NCI-H2107 (cell line): ENCODE data around the gene JAG2.

Source experiments
- DNase-seq: peaks from one replicate; lab custom pipeline; 2025; lab: John Stamatoyannopoulos, UW

The JAG2 gene

DNA sequence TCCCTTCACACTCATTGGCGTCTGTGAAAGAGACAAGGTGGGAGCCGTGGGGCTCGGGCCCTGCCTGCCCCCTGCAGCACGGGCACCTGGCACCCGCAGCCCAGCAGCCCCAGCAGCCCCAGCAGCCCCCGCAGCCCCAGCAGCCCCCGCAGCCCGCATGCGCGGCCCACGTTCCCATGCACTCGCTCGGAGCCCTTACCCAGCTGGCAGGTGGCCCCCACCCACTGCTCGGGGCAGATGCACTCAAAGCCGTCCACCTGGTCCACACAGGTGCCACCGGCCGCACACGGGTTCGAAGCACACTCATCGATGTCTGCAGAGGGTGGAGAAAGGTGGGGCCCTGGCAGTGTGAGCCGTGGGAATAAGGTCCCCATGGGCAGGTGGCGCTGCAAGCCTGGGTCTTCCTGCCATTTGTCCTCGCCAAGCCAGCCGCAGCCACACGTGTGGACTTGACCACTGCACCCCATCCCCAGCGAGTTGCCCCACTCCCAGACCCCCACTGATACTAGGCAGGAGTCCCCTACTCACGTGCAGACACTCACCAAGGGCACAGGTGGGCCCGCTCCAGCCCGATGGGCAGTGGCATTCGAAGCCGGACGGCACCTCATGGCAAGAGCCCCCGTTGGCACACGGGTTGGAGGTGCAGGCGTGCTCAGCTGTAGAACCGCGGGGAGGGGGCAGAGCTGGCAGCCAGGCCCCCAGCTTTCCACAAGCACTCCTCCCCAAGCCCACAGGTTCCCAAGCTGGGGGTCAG lies 17.3 kb downstream of the JAG2 start:
- no peak for DNase-seq

DNA sequence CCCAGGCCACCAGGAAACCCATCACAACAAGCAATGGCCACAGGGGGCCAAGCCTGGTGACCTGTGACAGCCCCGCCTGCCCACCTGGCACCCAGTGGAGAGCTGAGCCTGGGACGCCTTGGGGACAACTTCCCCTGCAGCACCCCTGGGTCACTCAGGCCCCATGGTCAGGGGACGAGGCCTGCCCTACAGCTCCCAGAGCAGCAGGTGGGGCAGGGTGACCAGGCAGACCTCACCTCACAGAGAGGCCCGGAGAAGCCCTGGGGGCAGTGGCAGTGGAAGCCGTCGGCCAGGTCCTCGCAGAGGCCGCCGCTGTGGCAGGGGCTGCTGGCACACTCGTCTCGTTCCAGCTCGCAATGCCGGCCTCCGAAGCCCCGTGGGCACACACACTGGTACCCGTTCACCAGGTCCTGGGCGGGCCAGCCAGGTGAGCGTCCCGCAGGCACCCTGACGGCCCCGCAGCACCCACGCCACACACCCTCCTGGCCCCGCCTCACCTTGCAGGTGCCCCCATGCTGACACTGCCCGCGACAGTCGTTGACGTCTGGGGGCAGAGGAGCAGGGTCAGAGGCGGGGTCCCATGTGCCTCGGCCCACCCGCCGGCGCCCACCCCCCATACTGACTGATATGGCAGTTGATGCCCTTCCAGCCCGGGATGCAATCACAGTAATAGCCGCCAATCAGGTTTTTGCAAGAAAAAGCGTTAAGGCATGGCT lies 18.1 kb downstream of the JAG2 start:
- no peak for DNase-seq

DNA sequence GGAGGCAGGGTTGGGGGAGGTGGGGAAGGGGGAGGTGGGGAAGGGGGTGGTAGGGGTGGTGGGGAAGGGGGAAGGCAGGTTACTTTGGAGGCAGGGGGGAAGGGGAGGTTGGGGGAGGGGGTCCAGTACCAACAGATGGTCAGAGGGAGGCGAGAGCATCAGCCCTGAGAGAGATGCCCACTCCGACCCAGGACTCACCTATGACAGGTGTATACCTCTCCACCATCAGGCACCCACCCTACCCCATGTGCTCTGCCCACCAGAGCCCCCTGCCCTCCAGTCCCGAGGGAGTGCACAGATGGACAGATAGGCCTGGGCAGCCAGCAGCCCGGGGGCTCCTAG lies 18.6 kb downstream of the JAG2 start:
- no peak for DNase-seq

DNA sequence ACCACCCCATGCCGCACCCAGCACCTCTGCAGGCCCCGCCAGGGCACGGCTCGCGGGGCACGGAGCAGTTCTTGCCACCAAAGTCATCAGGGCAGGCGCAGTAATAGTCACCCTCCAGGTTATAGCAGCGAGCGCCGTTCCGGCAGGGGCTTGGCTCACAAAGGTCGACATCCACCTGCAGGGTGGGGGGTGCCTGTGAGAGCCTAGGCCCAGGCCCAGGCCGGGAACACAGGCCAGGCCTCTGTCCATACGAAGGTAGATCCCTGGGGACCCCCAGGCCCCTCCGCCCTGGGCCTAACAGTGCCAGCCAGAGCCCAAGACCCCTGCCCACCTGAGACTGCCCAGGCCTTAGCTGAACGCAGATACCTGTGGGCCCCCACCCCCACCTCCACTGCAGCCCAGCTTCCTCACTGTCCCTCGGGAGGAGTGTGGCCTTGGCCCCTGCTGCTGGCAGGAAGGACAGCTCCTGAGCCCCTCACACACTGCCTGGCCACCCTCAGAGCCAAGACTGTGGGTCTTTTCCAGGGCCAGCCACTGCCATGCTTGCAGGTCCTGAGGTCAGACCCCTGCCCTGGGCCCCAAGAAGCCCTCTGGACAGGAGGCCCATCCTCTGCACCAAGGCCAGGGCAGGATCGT lies 19.3 kb downstream of the JAG2 start:
- no peak for DNase-seq

DNA sequence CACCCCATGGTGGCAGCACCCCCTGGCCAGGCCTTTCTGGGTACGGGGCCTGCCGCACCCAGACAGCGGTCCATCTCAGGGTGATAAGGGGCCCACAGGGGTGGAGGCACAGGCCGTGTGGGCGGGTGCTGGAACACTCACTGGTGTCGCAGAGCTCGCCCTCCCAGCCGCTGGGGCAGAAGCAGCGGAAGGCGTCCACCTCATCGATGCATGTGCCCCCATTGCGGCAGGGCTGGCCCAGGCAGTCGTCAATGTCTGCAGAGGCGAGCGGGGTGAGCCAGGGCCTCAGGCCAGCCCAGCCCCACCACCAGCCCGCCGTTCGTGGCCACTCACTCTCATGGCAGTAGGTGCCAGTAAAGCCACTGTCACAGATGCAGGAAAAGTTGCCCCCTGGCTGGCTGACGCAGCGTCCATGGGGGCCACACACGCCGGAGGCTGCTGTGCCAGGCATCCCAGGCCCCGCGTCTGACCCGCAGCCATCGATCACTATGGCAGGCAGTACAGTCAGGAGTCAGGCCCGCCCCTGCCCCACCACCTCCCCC lies 19.9 kb downstream of the JAG2 start:
- DNase-seq = no peak

DNA sequence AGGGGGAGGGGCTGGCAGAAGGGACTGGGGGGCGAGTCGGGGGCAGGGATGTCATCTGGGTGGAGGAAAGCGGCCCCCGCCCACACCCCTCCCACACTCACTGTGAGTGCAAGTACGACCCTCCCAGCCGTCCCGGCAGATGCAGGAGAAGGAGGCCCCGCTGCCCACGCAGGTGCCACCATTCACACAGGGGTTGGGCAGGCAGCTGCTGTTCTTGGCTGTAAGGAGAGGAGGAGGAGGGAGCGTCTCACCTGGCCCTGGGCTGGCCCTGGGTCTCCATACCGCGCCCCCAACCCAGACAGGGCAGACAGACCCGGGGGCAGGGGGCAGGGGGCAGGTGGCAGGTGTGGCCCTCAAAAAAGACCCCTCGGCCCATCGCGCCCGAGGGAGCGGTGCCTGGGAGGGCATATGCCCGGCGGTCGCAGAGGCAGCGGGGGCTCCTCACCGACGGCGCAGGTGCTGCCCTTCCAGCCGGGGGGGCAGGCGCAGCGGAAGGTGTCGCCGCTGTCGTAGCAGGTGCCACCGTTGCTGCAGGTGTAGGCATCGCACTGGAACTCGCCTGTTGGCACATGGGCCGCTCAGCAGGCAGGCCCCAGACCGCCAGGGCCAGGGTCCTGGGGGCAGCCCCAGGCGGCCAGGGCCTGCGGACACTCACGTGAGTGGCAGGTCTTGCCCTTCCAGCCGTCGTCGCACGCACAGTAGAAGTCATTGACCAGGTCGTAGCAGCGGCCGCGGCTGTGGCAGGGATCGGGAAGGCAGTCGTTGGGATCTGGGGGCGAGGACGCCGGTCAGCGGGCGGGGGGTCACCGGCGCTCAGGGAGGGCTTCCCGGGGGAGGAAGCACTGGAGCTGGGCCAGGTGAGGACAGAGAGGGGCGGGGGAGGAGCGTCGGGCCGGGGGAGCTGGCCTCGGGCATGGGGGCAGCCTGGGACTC lies 20.6 kb downstream of the JAG2 start:
- no peak for DNase-seq

DNA sequence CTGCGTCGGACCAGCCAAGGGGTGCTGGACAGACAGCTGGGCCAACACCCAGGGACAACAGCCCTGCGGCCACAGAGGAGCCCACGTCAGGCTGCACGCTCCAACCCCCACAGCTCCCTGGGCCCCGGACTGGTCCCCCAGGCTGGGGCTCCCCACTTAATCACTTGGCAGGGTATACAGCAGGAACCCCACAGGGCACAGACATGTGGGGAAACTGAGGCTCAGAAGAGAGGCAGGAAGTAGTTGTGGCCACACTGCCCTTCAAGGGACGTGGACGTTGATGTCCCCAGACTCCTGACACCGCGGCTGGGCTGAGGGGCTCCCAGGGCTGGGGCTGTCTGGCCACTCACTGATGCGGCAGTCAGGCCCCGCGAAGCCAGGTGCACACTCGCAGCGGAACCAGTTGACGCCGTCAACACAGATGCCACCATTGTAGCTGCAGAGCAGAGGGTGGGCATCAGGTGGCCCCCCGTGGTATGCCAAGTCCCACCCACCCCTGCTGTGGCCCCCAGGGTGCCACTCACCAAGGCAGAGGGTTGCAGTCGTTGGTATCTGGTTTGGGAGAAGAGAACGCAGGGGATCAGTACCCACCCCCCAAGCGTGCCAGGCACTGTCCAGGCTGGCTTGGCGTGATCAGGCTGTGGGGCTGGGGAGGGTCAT lies 21.5 kb downstream of the JAG2 start:
- DNase-seq = no peak

DNA sequence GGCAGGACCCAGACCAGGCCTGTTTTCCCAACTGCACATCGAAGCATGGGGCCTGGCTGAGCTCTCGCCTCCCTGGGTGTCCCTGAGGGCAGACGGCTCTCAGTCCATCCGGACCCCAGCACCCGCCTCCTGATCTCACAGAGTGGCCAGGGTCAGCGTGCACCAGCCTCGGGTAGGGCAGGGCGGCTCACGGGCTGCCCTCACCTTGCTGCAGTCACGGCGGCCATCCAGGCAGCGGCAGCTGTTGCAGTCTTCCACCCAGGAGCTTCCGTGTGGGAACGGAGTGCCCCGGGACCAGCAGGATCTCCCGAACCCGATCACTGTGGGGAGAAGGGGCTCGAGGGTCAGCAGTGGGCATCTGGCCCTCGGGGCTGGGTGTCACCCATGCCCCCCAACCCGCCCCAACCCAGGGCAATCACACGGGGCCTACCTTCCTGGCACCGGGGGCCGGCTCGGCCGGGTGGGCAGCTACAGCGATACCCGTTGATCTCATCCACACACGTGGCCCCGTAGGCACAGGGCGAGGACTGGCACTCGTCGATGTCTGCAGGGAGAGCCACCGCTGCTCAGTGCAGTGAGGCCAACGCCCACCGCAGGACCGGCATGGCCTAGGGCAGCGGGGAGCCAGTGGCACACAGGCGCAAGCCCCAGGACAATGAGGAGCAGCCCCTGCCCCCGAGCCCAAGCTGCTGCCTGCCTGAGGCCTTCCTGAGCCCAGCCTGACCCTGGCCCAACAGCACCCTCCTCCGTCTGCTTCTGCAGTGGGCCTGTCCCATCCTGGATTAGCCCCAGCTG lies 22.2 kb downstream of the JAG2 start:
- DNase-seq = no peak

DNA sequence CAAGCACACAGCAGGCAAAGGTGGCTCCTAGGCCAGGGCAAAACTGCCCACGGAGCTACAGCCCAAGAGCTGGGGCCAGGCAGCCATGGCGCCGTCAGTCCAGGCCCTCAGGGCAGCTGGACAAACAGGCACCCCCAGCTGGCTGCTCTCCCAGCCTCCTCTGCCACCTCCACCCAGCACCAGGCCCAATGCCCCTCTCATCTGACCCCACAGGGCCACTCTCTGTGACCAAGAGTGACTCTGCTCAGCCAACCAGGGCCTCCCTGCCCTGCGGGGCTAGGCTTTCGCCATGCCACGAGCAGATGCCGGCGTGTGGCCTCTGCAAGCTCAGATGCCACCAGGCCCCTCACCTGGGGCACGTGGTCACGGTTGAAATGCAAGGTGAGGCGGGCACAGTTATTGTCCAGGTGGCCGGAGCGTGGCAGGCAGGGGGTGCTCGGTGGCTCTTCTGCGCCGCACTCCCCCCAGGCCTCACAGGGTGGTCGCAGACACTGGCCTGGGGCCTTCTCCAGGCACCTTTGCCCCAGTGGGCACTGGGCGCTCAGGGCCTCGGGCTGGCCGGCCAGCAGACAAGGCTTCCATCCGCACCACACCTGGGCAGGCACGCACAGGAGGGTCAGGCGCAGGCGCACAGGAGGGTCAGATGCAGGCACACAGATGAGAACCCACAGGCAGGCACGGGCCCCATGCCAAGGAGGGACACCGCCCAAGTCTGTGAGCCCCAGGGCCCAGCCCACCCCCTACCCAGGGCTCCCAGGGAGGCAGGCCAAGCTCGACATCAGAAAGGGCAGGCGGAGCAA lies 23.0 kb downstream of the JAG2 start:
- DNase-seq = no peak

DNA sequence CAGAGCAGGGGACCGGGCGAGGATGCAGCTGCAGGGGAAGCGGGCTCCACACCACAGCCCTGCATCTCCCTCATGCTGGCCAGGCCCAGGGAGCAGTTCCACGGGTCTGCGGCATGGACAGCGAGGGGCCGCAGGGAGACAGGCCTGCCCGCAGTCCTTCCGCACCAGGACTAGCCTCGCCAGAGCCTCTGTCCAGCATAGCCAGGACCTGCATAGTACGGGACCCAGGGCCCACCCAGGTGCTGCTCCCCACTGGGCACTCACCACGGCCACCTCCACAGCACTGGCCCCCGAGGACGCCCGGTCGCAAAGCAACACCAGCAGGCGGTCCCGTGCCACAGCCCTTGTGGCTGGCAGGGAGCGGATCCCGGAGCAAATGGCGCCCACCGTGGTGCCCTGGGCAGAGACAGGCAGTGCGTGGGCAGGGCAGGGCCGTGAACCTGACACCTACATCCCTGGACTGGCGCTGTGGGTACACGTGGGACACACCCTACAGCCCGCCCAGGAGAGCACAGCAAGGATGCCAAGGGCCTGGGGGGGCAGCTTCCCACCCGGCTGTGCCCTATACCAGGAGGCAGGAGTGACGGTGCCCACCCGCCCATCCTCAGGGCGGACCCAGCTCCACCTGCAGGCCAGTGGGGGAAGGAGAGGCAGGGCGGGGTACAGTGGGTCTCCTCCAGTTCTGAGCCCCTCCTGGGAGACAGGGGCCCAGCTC lies 23.8 kb downstream of the JAG2 start:
- no peak for DNase-seq

DNA sequence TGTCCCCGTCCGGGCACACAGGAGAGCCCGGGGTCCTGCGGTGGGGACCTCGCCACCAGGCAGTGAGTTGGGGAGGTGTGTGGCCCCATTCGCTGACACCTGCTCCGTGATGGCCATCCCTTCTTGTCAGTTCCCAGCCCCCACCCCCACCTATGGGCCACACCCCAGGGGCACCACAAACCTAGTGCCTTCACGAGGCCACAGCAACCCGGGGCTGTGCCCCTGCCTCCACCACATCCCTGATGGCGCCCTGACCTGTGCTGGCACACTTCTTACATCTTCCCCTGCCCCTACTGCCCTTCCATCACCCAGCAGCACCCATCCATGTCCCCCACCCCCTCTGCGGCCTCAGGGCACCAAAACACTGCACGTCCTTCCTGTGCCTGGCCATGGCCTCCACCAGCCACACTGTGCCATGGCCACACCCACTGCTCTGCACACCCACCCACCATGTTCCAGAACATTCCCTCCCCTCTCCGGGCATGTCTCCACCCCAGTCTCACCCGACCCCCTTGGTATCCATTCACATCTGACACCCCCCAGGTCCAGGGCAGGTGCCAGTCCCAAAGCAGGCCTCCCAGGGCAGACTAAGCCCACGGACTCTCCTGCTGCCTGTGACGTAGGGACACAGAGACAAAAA lies 24.4 kb downstream of the JAG2 start:
- no peak for DNase-seq

DNA sequence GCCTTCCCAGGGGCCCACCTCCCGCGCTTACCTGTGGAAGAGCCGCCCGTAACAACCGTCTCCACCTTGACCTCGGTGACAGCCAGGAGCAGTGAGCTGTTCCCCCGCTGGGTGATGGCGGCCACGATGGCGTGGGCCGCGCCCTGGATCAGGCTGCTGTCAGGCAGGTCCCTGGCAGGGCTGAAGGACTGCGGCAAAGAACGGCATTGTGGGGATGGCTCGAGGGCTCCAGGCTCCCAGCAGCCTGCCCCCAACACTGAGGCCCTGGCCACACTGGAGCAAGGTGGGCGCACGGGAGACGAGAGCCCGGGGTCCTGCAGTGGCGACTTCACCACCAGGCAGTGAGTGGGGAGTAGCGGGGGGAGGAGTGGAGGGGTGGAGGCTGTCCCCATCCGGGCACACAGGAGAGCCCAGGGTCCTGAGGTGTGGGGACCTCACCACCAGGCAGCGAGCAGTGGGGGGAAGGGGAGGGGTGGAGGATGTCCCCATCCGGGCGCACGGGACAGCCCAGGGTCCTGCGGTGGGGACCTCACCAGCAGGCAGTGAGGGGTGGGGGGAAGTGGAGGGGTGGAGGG lies 25.0 kb downstream of the JAG2 start:
- no peak for DNase-seq

DNA sequence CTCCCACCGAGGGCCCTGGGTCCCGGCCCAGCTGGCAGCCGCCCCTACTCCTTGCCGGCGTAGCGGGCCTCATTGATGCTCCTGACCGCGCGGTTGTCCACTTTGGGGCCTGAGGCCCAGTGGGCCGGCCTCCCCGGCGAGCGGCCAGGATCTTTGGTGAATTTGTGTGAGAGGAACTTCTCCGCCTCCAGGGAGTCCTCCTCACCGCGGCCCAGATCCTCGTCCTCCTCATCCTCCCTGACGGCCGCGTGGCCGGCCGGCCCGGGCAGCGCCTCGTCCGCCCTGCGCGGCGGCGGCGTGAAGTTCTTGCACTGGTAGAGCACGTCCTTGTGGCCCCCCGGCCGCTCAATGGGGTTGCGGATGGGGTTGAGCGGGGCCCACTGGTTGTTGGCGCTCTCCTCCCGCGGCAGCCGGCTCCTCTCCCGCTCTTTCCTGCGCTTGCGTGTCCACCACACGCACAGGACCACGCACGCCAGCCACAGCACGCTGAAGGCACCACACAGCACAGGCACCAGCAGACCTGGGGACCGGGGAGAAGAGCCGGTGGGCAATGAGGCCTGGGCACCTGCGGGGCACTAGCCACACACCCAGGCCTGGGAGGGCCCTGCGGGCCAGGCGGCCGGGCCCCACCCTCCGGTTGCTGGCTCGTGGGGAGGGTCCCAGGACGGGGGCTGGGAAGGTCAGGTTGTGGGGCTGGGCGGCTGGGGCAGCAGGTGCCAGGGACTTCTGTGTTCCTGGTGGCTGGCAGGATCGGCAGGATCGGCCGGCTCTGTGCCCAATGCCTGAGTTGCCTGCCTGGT lies 25.7 kb downstream of the JAG2 start:
- DNase-seq = no peak

DNA sequence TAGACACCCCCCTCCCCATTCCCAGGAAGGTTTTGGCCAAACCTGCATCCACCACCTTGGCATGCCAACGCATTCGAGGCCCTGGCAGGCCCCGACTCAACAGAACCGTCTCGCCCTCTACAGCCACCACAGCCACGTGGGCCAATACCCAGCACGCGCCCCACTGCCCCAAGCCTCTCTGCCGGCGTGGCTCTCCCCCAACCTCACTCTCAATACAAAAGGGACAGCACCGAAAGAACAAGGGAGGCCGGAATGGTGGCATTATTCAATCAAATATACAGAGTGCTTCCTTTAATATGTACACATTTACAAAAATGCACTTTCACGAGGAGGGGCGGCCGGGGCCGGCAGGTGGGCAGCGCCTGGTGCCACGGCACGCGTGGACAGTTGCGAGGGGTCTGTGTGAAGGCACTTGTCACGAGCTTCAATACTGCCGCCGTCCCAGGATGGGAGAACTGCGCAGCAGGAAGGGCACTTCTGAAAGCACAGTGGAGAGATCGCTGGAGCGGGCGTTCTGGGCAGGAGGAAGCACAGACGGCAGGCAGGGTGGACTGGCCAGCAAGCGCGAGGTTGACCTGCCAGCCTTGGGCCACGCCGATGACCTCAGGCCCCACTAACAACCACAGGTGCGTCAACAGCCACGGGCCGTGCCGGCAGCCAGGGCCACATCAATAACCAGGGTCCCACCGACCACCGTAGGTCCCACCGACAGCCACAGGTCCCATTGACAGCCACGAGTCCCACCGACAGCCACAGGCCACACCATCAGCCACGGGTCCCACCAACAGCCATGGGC lies 26.9 kb downstream of the JAG2 start:
- no peak for DNase-seq

DNA sequence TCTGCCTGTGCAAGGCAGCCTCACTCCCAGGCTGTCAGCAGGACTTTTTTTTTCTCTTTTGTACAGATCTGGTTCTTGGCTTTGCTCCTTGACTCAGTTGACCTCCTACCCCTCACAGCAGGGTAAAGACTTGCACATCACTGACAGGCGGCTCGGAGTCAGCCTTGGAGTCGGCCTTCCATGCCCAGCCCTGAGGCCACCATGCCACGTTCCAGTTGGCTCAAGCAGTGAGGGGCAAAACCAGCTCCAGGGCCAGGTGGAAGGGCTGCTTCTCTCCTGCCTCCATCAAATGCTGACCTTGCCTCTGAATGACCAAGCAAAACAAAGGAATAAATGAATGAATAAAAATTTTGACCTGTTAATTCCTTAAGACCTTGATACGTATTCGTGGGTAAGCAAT lies 27.6 kb downstream of the JAG2 start:
- no peak for DNase-seq

DNA sequence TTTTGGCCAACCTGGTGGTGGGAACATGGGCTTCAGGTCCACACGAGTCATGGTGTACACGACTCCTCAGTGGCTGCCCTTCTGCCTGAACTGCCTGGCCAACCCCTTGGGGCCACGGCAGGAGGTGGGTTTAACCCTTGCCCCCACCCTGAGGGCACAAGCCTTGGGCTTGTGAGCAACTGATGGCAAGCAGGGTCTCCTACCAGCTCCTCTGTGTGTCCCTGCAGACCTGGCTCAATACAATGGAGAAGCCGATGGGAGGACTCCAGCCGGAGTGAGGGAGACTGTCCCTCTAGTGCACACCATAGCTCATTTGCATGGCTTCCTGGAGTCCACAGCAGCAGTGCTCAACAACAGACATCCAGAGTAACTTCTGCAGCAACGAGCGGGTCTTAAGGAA lies 28.0 kb downstream of the JAG2 start:
- no peak for DNase-seq

DNA sequence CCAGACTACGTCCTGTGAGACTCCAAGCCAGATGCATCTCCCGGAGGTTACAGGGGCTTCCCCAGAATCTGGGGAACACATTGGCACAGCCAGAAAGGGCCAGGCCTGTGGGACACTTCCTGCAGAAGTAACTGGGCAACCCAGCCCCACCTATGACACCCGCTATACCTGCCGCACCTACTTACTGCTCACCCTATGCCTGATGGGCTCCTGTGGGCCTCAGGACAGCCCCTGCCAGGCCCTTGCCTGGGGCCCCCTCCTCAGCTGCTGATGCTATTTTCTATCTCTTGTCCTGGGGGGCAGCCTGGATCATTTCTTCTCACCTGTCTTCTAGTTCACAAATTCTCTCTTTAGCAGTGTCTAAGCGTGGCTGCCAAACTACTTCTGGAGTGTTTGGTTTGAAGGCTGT lies 28.7 kb downstream of the JAG2 start:
- no peak for DNase-seq
